H4 (cell line): ENCODE measurements around the gene GNGT2. TPM values are rescaled to one million over a fixed set of nuclear protein-coding genes. Genes with fewer than 3 reads are reported as not detected.
"Not testable (repeated sequence)": the region's sequence is repeated elsewhere in the genome, so short reads cannot be mapped to it uniquely, and the experiment has no call there.

Experiments
- DNase-seq: peaks from one replicate; pipeline ENCODE4 v3.0.0-alpha.2; 2015; ENCODE audit warnings: low spot score
- total RNA-seq: library from RNA; depleted of rRNA; stranded (reverse); fragments of >200 nt; shearing (Covaris generic); gene quantifications from 2 replicates; pipeline ENCODE4 v1.2.3, GENCODE V29; 2014

GNGT2 gene
- total RNA-seq, 1 experiment from 2014 or later, result 0.87 TPM

GRCh38 chr17:49204516-49204915 lies 5.9 kb downstream of the GNGT2 start:
- DNase-seq, result no peak

- DNase-seq, result no peak
These were observed 6.6 kb downstream of the GNGT2 start for GRCh38 chr17:49203796-49204195.

- DNase-seq, result no peak
These were observed 8.9 kb downstream of the GNGT2 start for GRCh38 chr17:49201481-49201927.

- DNase-seq, result no peak
These were observed 9.8 kb downstream of the GNGT2 start for GRCh38 chr17:49200423-49201083.

- no peak for DNase-seq
These were observed 12.2 kb downstream of the GNGT2 start for GRCh38 chr17:49198211-49198610.

GRCh38 chr17:49197346-49197998 lies 12.9 kb downstream of the GNGT2 start:
- DNase-seq, result no peak

GRCh38 chr17:49196520-49196919 lies 13.9 kb downstream of the GNGT2 start:
- DNase-seq, result no peak

- no peak for DNase-seq
These were observed 14.6 kb downstream of the GNGT2 start for GRCh38 chr17:49195751-49196150.

GRCh38 chr17:49194297-49194607 lies 16.1 kb downstream of the GNGT2 start:
- no peak for DNase-seq

- no peak for DNase-seq
These were observed 16.7 kb downstream of the GNGT2 start for GRCh38 chr17:49193513-49194296.

GRCh38 chr17:49191917-49192741 lies 18.2 kb downstream of the GNGT2 start:
- DNase-seq, result peak; percentile 93

- DNase-seq, result no peak
These were observed 18.9 kb downstream of the GNGT2 start for GRCh38 chr17:49191409-49191916.

GRCh38 chr17:49190932-49191331 lies 19.4 kb downstream of the GNGT2 start:
- DNase-seq, result no peak

- DNase-seq, result no peak
These were observed 23.1 kb downstream of the GNGT2 start for GRCh38 chr17:49187301-49187700.

GRCh38 chr17:49185381-49185780 lies 25.0 kb downstream of the GNGT2 start:
- DNase-seq, result not testable (repeated sequence)

GRCh38 chr17:49184522-49184921 lies 25.9 kb downstream of the GNGT2 start:
- not testable (repeated sequence) for DNase-seq

- DNase-seq, result no peak
These were observed 26.6 kb downstream of the GNGT2 start for GRCh38 chr17:49183801-49184200.

- DNase-seq, result no peak
These were observed 27.0 kb downstream of the GNGT2 start for GRCh38 chr17:49183341-49183740.

GRCh38 chr17:49180998-49181635 lies 29.3 kb downstream of the GNGT2 start:
- no peak for DNase-seq

- DNase-seq, result peak; percentile 54
These were observed 30.1 kb downstream of the GNGT2 start for GRCh38 chr17:49180303-49180702.

- not testable (repeated sequence) for DNase-seq
These were observed 34.4 kb downstream of the GNGT2 start for GRCh38 chr17:49175978-49176377.
